ENCODE data around the gene PGAM2.

- TF ChIP-seq CTCF (conservative IDR thresholded peaks at IDR 0.05; ENCODE audit: low read depth, low read length) (no peak), MAFK (IDR thresholded peaks at IDR 0.05; ENCODE audit: low read depth, low read length) (no peak), SMC3 (IDR thresholded peaks at IDR 0.05; ENCODE audit: low read depth, low read length) (no peak), POLR2A (IDR thresholded peaks at IDR 0.05; ENCODE audit: low read depth, low read length) (no peak), CEBPB (IDR thresholded peaks at IDR 0.05; ENCODE audit: low read depth, low read length) (no peak), RFX5 (IDR thresholded peaks at IDR 0.05; ENCODE audit: low read depth, low read length) (no peak), RAD21 (IDR thresholded peaks at IDR 0.05; ENCODE audit: low read length) (no peak), RCOR1 (IDR thresholded peaks at IDR 0.05; ENCODE audit: insufficient replicate concordance, low read length) (no peak), BHLHE40 (IDR thresholded peaks at IDR 0.05; ENCODE audit: low read depth, low read length) (no peak), FOS (IDR thresholded peaks at IDR 0.05; ENCODE audit: low read depth, low read length) (no peak), USF2 (IDR thresholded peaks at IDR 0.05; ENCODE audit: low read depth, low read length) (no peak), MAZ (IDR thresholded peaks at IDR 0.05; ENCODE audit: borderline replicate concordance, low read depth, low read length) (no peak), NFE2L2 (IDR thresholded peaks at IDR 0.05; ENCODE audit: low read depth, low read length) (no peak)
These were observed 4.3 kb downstream of the PGAM2 start for GRCh38 chr7:44060948-44061644.
